Spinal cord (tissue), 10 donors: ENCODE measurements around the gene C2orf78. TPM values are rescaled to one million over a fixed set of nuclear protein-coding genes. Genes with fewer than 3 reads are reported as not detected.

Source experiments
- DNase-seq, 6 donors: peaks; one replicate each; pipeline versions ENCODE4 v3.0.0 to v3.0.0-alpha.2; 2013 to 2015; ENCODE audit warnings: low spot score in 6 of 6, low read depth in 4 of 6
- H3K27ac ChIP-seq: one replicate; pipeline ENCODE4 v1.5.1; 2013; ENCODE audit warnings: low read depth, low read length, control low read depth
- H3K27me3 ChIP-seq: one replicate; pipeline ENCODE4 v1.6.1; 2013; ENCODE audit warnings: low read length; ENCODE audit not compliant: control insufficient read depth, insufficient read depth
- H3K36me3 ChIP-seq: one replicate; pipeline ENCODE4 v1.6.1; 2013; ENCODE audit warnings: low read length; ENCODE audit not compliant: control insufficient read depth, insufficient read depth
- H3K4me1 ChIP-seq: one replicate; pipeline ENCODE4 v1.6.1; 2013; ENCODE audit warnings: low read length; ENCODE audit not compliant: control insufficient read depth, insufficient read depth
- H3K4me3 ChIP-seq: one replicate; pipeline ENCODE4 v1.5.1; 2013; ENCODE audit warnings: low read depth, low read length, control low read depth
- H3K9me3 ChIP-seq: one replicate; pipeline ENCODE4 v1.6.1; 2013; ENCODE audit warnings: low read length; ENCODE audit not compliant: control insufficient read depth, insufficient read depth
- WGBS: methylation state at CpG from one replicate; pipeline ENCODE4 v1.1.5; 2013; ENCODE audit warnings: missing lambda C conversion rate; ENCODE audit not compliant: insufficient coverage; 5-methylcytosine and 5-hydroxymethylcytosine counted together
- polyA plus RNA-seq, 2 donors: library from polyadenylated mRNA; unstranded; fragments of 120-200 nt; gene quantifications; one replicate each; pipeline ENCODE4 v1.2.1, GENCODE V29; 2013; ENCODE audit not compliant: insufficient read length in 2 of 2
- total RNA-seq, 2 donors: library from RNA; depleted of rRNA in 1 of 2; stranded (reverse); fragments of 120-200 nt in 1 of 2; fragments of >200 nt in 1 of 2; gene quantifications; one replicate each; pipeline versions ENCODE4 v1.2.3 to v1.2.4, GENCODE V29; 2013 to 2014
- donor health status: healthy.

C2orf78 gene
- total and polyA plus RNA-seq, 4 donors, result not detected

DNA sequence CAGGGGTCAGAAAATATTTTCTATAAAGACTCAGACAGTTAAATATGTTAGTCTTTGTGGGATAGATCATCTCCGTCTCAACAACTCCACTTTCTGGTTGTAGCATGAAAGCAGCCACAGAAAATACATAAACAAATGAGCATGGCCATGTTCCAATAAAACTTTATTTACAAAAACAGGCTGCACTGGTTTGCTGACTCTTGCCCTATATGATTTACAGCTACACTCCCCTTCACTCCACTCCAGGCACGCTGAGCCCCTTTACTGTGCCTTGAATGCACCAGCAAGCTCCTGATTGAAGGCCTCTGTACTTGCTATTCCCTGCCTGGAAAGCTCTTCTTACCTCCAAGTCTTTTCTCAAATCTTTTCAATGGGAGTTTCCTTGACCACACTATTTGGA, 39.0 kb downstream of the C2orf78 start:
- Histone ChIP-seq H3K9me3 (no peaks in the 10 kb centered on the region), H3K4me1 (no peaks in the 10 kb centered on the region), H3K27me3 (peaks cover 8% of the 10 kb centered on the region), H3K36me3 (no peaks in the 10 kb centered on the region), H3K4me3 (no peak overlapping the region), H3K27ac (no peak overlapping the region)
- WGBS, result 24% methylated on average over 1 of the region's 2 CpGs
- DNase-seq, result no peak

DNA sequence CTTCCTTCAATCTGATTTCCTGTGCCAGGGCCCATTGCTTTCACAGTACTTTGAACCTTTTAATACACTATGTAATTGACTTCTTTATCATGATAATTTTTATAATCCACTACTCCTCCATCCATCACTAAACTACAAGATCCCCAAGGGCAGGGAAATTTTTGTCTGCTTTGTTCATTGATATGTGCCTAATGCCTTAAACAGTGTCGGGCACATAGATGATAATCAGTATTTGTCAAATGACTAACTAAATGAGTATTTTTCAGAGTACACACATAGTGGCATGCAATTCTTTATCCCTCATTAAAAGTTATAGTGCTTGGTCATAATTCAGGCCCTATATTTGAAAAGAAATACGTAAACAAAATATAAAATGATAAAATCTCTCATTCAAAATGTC, 39.4 kb downstream of the C2orf78 start:
- Histone ChIP-seq H3K27me3 (peaks cover 8% of the 10 kb centered on the region), H3K36me3 (no peaks in the 10 kb centered on the region), H3K4me1 (peaks cover 3% of the 10 kb centered on the region), H3K9me3 (no peaks in the 10 kb centered on the region), H3K27ac (no peak overlapping the region), H3K4me3 (no peak overlapping the region)
- no peak for DNase-seq
- no CpG with 5 or more reads among the region's 2 CpGs for WGBS

DNA sequence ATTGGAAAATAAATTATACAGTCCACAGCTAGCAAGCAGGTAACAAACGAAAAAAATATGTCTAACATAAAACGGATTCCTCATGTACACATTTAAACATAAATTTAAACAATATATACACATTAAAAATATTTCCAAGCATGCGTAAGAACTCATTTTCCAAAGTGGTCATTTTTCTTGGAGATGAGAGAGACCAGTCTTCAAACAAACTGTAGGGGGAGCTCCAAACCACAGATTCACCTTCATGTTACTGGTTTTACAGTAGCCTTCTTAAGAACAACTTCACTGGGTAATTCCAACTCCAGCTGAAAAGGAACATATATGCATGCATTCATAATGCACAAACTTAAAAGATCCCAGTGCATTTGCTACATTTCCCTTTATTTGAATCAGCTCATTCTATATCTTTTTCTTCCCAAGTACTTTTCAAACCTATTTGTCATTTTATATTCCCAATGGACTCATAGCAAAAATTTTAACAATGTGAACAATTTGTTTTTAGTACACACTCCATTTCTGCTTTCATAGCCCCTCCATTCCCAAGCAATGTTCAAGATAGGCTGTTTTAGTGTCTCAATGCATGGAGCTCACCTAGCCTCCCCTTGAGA, 40.0 kb downstream of the C2orf78 start:
- Histone ChIP-seq H3K4me1 (peaks cover 3% of the 10 kb centered on the region), H3K27me3 (peaks cover 8% of the 10 kb centered on the region), H3K27ac (no peak overlapping the region), H3K9me3 (no peaks in the 10 kb centered on the region), H3K4me3 (no peak overlapping the region), H3K36me3 (no peaks in the 10 kb centered on the region)
- peak; percentile 21 to 96 (median 66) for DNase-seq
- no CpG with 5 or more reads among the region's 3 CpGs for whole genome bisulfite sequencing

DNA sequence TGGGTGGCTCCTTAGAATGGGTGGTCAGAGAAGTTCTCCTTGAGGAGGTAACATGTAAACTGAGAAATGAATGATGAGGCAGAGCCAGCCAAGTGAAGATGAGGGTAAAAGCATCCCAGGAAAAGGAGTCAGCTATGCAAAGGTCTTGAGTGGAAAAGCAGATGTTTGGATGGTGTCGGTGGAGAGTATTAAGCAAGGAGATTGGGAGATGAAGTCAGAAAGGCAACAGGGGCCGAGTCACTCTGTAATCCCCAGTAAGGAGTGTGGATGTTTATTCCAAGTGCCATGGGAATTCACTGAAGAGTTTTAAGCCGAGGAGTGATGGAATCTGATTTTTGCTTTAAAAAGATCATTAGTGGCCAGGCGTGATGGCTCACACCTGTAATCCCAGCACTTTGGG, 41.4 kb downstream of the C2orf78 start:
- DNase-seq, result no peak
- Histone ChIP-seq H3K36me3 (no peaks in the 10 kb centered on the region), H3K27me3 (peaks cover 8% of the 10 kb centered on the region), H3K9me3 (no peaks in the 10 kb centered on the region), H3K4me1 (peaks cover 7% of the 10 kb centered on the region), H3K4me3 (no peak overlapping the region), H3K27ac (no peak overlapping the region)
- WGBS, result 72% methylated on average over 3 of the region's 4 CpGs

DNA sequence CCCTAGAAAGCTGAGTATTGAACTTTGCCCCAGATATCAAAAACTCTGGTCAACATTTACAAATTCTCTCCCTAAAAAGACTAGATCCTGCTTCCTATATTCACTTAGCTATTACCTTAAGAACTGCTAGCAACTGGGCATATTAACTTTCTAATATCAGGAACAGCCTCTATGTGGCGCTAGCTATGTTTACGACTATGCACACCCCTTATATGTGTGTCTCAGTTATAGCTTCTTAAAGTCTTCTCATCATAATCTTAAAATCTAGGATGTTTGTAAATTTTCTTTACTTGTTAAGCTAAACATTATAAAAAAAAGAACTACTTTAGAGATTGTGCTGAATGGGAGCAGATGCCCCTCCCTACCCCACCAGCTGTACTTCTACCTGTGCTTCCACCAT, 43.0 kb downstream of the C2orf78 start:
- Histone ChIP-seq H3K4me1 (peaks cover 7% of the 10 kb centered on the region), H3K27ac (no peak overlapping the region), H3K4me3 (no peak overlapping the region), H3K36me3 (no peaks in the 10 kb centered on the region), H3K27me3 (no peaks in the 10 kb centered on the region), H3K9me3 (no peaks in the 10 kb centered on the region)
- no CpG with 5 or more reads among the region's 2 CpGs for WGBS
- DNase-seq, result peak in 1 of 6 donors; percentile 29

DNA sequence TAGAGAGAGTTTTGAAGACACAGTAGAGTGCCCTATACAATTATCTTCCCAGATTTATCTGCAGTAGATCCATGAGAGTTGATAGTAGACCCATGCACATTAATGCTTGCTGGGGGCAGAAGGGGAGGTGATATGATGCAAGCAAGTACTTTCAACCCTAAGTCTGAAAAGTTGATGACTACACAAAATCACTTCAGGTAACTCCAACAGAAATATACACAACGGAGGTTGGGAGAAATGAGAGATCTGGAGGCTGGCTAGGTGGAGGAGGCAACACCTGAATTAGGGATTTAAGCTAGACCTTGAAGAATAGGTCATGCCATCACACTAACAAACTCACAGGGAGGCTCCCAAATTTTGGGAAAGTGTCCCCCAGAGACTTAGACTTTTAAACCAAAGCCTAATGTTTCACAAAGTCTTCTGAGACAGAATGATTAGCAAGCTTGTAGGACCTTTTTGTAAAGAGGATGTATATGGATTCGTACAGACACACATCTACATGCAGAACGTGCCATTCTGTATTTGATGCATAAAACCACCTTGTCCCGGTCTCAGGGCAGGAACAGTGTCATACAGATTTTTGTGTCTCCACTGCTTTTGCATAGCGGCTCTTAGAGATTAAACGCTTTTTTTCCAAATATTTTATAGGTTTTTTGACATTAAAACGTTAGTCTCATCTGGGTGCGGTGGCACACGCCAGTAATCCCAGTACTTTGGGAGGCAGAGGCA, 43.8 kb downstream of the C2orf78 start:
- no peak overlapping the region for H3K27ac ChIP-seq
- no peak for DNase-seq
- no peaks in the 10 kb centered on the region for H3K36me3 ChIP-seq
- WGBS, result 96% methylated on average over 4 of the region's 9 CpGs
- peak overlapping the region; percentile 90 for H3K4me3 ChIP-seq
- H3K27me3 ChIP-seq, result no peaks in the 10 kb centered on the region
- no peaks in the 10 kb centered on the region for H3K9me3 ChIP-seq
- peaks cover 7% of the 10 kb centered on the region for H3K4me1 ChIP-seq

DNA sequence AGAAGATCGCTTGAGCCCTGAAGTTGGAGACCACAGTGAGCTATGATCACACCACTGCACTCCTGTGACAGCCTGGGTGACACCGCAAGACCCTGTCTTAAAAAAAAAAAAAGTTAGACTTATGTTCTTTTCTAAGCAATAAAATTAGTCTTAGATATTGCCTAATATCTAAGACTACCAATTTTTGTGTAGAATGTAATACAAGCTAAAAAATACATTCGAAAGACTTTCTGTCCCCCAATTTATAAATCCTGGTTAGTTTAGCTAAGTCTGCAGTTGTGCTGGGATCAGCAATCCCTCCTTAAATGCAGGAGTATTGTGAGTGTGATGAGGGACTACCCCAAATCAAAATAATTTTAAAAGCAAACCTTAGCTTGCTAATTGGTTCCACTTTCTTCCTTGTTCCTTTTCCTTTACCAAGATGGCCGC, 44.4 kb downstream of the C2orf78 start:
- peak overlapping the region; percentile 49 for H3K27ac ChIP-seq
- no peaks in the 10 kb centered on the region for H3K9me3 ChIP-seq
- peaks cover 7% of the 10 kb centered on the region for H3K4me1 ChIP-seq
- no peaks in the 10 kb centered on the region for H3K36me3 ChIP-seq
- no peak for DNase-seq
- peak overlapping the region; percentile 90 for H3K4me3 ChIP-seq
- no peaks in the 10 kb centered on the region for H3K27me3 ChIP-seq
- WGBS, result no CpG with 5 or more reads among the region's 4 CpGs

DNA sequence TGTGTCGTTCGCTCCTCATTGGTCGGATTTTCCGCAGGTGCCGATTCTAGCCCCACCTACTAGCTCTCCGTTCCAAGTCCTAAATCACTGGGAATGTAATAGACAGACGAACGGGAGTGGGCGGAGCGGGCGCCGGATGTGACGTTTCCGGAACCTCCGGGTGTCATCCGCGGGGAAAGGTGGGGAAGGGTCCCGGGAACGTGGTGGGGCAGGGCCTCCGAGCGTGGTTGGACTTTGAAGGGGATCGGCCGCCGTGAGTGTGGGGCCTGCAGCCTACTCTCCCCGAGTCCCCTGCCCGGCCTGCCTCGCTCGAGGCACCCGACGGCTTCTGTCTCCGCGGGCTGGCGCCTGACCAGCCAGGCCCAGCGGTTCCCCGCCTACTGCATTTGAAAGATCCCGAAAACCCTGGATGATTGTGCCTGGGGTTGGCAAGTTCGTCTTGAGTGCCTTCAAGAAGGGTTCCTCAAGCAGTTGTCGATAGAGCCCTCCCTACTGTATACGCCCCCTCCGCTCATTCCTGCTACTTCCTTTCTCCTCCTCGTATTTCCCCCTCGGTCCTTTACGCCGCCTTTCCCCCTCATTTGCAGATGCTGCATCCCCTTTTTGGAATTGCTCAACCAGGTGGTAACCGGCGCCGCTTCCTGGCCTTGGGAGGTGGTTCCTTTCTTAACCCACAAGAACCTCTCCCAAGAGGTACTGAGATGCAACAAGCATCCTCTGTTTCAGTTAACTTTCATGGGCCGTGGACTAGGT, 45.0 kb downstream of the C2orf78 start, which contains the start of gene STAMBP:
TSS of gene STAMBP (plus strand) at position 144 of the 753 bp plus-strand sequence. CDS start 1,896 bp downstream, outside the sequence.
- peaks cover 3% of the 10 kb centered on the region for H3K36me3 ChIP-seq
- H3K9me3 ChIP-seq, result no peaks in the 10 kb centered on the region
- peak; percentile 97 to 99 (median 98) for DNase-seq
- peaks cover 7% of the 10 kb centered on the region for H3K4me1 ChIP-seq
- peak within 1 kb of the TSS; percentile 98 for H3K27ac ChIP-seq
- no peaks in the 10 kb centered on the region for H3K27me3 ChIP-seq
- WGBS, result 0% methylated on average over 41 of the region's 48 CpGs
- peak within 1 kb of the TSS; percentile 90 for H3K4me3 ChIP-seq

DNA sequence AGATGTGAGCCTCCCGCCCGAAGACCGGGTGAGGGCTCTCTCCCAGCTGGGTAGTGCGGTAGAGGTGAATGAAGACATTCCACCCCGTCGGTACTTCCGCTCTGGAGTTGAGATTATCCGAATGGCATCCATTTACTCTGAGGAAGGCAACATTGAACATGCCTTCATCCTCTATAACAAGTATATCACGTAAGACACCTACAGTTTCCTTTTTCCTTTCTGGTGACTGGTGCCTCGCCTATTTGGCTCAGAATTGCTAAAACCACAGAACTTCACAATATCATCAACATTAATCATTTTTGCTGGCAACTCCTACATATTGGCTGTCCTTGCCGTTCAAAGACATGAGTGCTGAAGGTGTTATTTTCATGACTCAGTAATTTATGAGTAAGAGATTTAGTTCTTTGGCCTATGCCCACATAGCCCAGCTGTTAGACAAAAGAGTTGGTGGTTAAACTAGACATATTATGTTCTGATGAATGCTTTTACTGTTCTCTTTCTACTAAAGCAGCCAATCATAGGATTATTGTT, 47.0 kb downstream of the C2orf78 start:
- DNase-seq, result no peak
- H3K27ac ChIP-seq, result no peak overlapping the region
- peaks cover 7% of the 10 kb centered on the region for H3K4me1 ChIP-seq
- H3K9me3 ChIP-seq, result no peaks in the 10 kb centered on the region
- 97% methylated on average over 7 of the region's 11 CpGs for WGBS
- H3K27me3 ChIP-seq, result no peaks in the 10 kb centered on the region
- no peak overlapping the region for H3K4me3 ChIP-seq
- H3K36me3 ChIP-seq, result peaks cover 10% of the 10 kb centered on the region
